ENCODE data around the gene KIRREL3. TPM values are rescaled to one million over a fixed set of nuclear protein-coding genes. Genes with fewer than 3 reads are reported as not detected.

Gene KIRREL3
- polyA plus RNA-seq, 1 of the 3 experiments (the other 2 are of a cell fraction), result 3.7 TPM

DNA sequence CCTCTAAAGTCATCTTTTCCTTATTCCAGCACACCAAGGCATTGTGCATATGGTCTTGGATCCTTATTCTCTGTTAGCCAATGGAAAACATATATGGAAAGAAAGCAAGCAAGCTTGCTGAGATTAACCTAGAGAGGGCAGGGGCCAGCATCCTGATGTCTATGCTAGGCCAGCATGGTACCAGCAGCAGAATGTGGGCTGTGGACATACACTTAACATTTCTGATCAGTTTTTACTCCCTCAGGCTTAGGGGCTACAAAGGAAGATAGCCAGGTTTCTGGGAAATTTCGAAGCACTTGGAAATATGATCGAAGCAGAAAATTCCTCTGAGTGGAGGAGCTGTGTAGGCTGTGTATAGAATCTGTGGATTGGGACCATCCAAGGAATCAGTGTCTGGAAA is 578.1 kb downstream of the KIRREL3 start:
- H3K9me2 ChIP-seq, result no peaks in the 10 kb centered on the region
- no peak overlapping the region for H3K9ac ChIP-seq
- no peaks in the 10 kb centered on the region for H4K20me1 ChIP-seq (ENCODE audit: insufficient read depth)
- no peak for TF ChIP-seq RFX5 (IDR thresholded peaks at IDR 0.05; ENCODE audit: low read length)
- no peak for TF ChIP-seq RAD21 (IDR thresholded peaks at IDR 0.05; ENCODE audit: low read length)
- TF ChIP-seq JUND (IDR thresholded peaks at IDR 0.05), result no peak
- no peak for TF ChIP-seq TEAD4 (IDR thresholded peaks at IDR 0.05; ENCODE audit: borderline replicate concordance, insufficient read depth)
- no peak for TF ChIP-seq NRF1 (IDR thresholded peaks at IDR 0.05; ENCODE audit: low read depth, low read length)
- TF ChIP-seq SMC3 (IDR thresholded peaks at IDR 0.05; ENCODE audit: low read depth, low read length), result no peak
- TF ChIP-seq USF2 (IDR thresholded peaks at IDR 0.05; ENCODE audit: borderline replicate concordance, low read depth, low read length), result no peak
- no peak for TF ChIP-seq EZH2phosphoT487 (IDR thresholded peaks at IDR 0.05; ENCODE audit: borderline replicate concordance, low read depth)
- POLR2A ChIA-PET, result no interaction called here
- CTCF ChIA-PET, result interaction anchor here (2.2 kb wide), 1 partner anchor 58 kb away, joined by 5 read pairs; no protein-coding TSS in a partner anchor
- 96% methylated on average over 2 of the region's 2 CpGs for WGBS (ENCODE audit: low lambda C conversion rate)
- no peaks in the 10 kb centered on the region for H3K9me3 ChIP-seq
- H3K36me3 ChIP-seq (replicated peaks in 1 of 2; ENCODE audit: control insufficient read depth in 1 of 2, insufficient read depth in 2 of 2, low read length in 1 of 2), result peaks cover 0 to 2% of the 10 kb centered on the region in 2 experiments
- H3K4me2 ChIP-seq, result no peak overlapping the region
- H3K4me3 ChIP-seq (ENCODE audit: low read depth in 2 of 2, low read length in 1 of 2), result no peak overlapping the region
- no peaks in the 10 kb centered on the region for H3K27me3 ChIP-seq (ENCODE audit: insufficient read depth)
- no peak overlapping the region for H3K27ac ChIP-seq (ENCODE audit: low read depth in 2 of 2, low read length in 1 of 2)
- H3K4me1 ChIP-seq (ENCODE audit: control insufficient read depth in 1 of 2, insufficient read depth in 2 of 2, low read depth in 1 of 2, low read length in 1 of 2), result no peaks in the 10 kb centered on the region
- no peaks in the 10 kb centered on the region for H3F3A ChIP-seq (replicated peaks; ENCODE audit: insufficient read depth)
- no peak overlapping the region for H2AFZ ChIP-seq (ENCODE audit: low read depth)
- no peaks in the 10 kb centered on the region for H3K79me2 ChIP-seq (ENCODE audit: insufficient read depth)
- no peak for DNase-seq

GRCh38 chr11:126421271-126421671 is 579.3 kb downstream of the KIRREL3 start:
- H3K4me2 ChIP-seq, result no peak overlapping the region

DNA sequence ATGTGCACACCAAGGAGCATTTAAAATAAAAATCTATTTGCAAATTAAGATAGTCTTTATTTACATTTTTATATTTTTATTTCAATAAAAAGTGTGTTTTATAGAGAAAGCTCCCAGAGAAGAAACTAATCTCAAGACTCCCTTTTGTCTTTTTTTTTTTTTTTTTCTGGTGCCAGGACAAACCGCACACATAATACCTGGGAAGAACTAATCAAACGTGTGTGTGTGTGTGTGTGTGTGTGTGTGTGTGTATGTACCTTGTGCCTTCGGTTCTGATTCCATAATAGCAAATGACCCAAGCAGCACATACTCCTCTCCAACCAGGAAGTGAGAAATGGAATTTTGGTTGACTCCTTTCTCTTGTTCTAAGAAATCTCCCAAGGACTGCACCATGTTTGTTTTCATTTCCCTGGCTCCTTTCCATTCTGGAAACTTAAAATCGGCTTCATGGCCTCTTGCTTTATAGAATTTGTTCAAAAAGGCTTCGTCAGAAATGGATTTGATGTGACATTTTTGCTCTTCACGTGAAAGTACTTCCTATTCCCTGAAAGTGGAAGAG is 579.8 kb downstream of the KIRREL3 start:
- no peak overlapping the region for H3K27ac ChIP-seq (ENCODE audit: low read depth in 2 of 2, low read length in 1 of 2)
- H3K27me3 ChIP-seq (ENCODE audit: insufficient read depth), result no peaks in the 10 kb centered on the region
- peaks cover 0 to 2% of the 10 kb centered on the region in 2 experiments for H3K36me3 ChIP-seq (replicated peaks in 1 of 2; ENCODE audit: control insufficient read depth in 1 of 2, insufficient read depth in 2 of 2, low read length in 1 of 2)
- H3K9me3 ChIP-seq, result no peaks in the 10 kb centered on the region
- no peaks in the 10 kb centered on the region for H3K79me2 ChIP-seq (ENCODE audit: insufficient read depth)
- no peak overlapping the region for H3K9ac ChIP-seq
- no peak overlapping the region for H3K4me2 ChIP-seq
- no peak overlapping the region for H2AFZ ChIP-seq (ENCODE audit: low read depth)
- CTCF ChIA-PET, result interaction anchor here (1.1 to 3.2 kb wide), 5 partner anchors 14 to 569 kb away, joined by 3 to 14 read pairs (median 6); no protein-coding TSS in a partner anchor
- no peaks in the 10 kb centered on the region for H4K20me1 ChIP-seq (ENCODE audit: insufficient read depth)
- no peak overlapping the region for H3K4me3 ChIP-seq (ENCODE audit: low read depth in 2 of 2, low read length in 1 of 2)
- POLR2A ChIA-PET, result no interaction called here
- 90% methylated on average over 6 of the region's 6 CpGs for WGBS (ENCODE audit: low lambda C conversion rate)
- H3F3A ChIP-seq (replicated peaks; ENCODE audit: insufficient read depth), result no peaks in the 10 kb centered on the region
- H3K9me2 ChIP-seq, result no peaks in the 10 kb centered on the region
- DNase-seq, result no peak
- H3K4me1 ChIP-seq (ENCODE audit: control insufficient read depth in 1 of 2, insufficient read depth in 2 of 2, low read depth in 1 of 2, low read length in 1 of 2), result peaks cover 0 to 3% of the 10 kb centered on the region in 2 experiments; a peak in 1 of 4 replicates
- no peak for TF ChIP-seq EZH2phosphoT487 (IDR thresholded peaks at IDR 0.05; ENCODE audit: borderline replicate concordance, low read depth)
- TF ChIP-seq PBX3 (IDR thresholded peaks at IDR 0.05), result no peak
- TF ChIP-seq RXRA (IDR thresholded peaks at IDR 0.05; ENCODE audit: borderline replicate concordance, low read depth), result no peak
- TF ChIP-seq NRF1 (IDR thresholded peaks at IDR 0.05; ENCODE audit: low read depth, low read length), result no peak
- no peak for TF ChIP-seq SIN3A (IDR thresholded peaks at IDR 0.05; ENCODE audit: borderline replicate concordance, low read depth, low read length)
- no peak for TF ChIP-seq SMC3 (IDR thresholded peaks at IDR 0.05; ENCODE audit: low read depth, low read length)
- no peak for TF ChIP-seq MXI1 (IDR thresholded peaks at IDR 0.05; ENCODE audit: low read depth, low read length)
- no peak for TF ChIP-seq USF1 (IDR thresholded peaks at IDR 0.05; ENCODE audit: borderline replicate concordance, low read depth)
- no peak for TF ChIP-seq NFIC (IDR thresholded peaks at IDR 0.05; ENCODE audit: borderline replicate concordance)
- TF ChIP-seq CHD2 (IDR thresholded peaks at IDR 0.05; ENCODE audit: low read length, partially characterized antibody), result no peak
- TF ChIP-seq TEAD4 (IDR thresholded peaks at IDR 0.05; ENCODE audit: borderline replicate concordance, insufficient read depth), result no peak
- TF ChIP-seq EP300 (IDR thresholded peaks at IDR 0.05; ENCODE audit: borderline replicate concordance in 1 of 2, low read depth in 1 of 2, low read length in 1 of 2), result no peak
- TF ChIP-seq FOXM1 (IDR thresholded peaks at IDR 0.05; ENCODE audit: low read depth), result no peak

More at GRCh38 chr11:126421271-126421671, 579.3 kb downstream of the KIRREL3 start:
- H2AFZ ChIP-seq (ENCODE audit: low read depth), result no peak overlapping the region
- TF ChIP-seq MEF2A (IDR thresholded peaks at IDR 0.05; ENCODE audit: borderline replicate concordance, low read depth) (no peak), SMC3 (IDR thresholded peaks at IDR 0.05; ENCODE audit: low read depth, low read length) (no peak), POLR2AphosphoS5 (IDR thresholded peaks at IDR 0.05; ENCODE audit: low read depth, low read length) (no peak), NRF1 (IDR thresholded peaks at IDR 0.05; ENCODE audit: low read depth, low read length) (no peak)
- CTCF ChIA-PET, result interaction anchor here (2.1 kb wide), 1 partner anchor 59 kb away, joined by 7 read pairs; no protein-coding TSS in a partner anchor
- H3K27me3 ChIP-seq (ENCODE audit: insufficient read depth), result no peaks in the 10 kb centered on the region
- H3F3A ChIP-seq (replicated peaks; ENCODE audit: insufficient read depth), result no peaks in the 10 kb centered on the region
- POLR2A ChIA-PET, result no interaction called here
- H3K4me1 ChIP-seq (ENCODE audit: control insufficient read depth in 1 of 2, insufficient read depth in 2 of 2, low read depth in 1 of 2, low read length in 1 of 2), result peaks cover 0 to 3% of the 10 kb centered on the region in 2 experiments; a peak in 1 of 4 replicates
- no peaks in the 10 kb centered on the region for H3K9me2 ChIP-seq
- H3K79me2 ChIP-seq (ENCODE audit: insufficient read depth), result no peaks in the 10 kb centered on the region
- H3K4me3 ChIP-seq (ENCODE audit: low read depth in 2 of 2, low read length in 1 of 2), result no peak overlapping the region
- no peak overlapping the region for H3K9ac ChIP-seq
- H3K9me3 ChIP-seq, result no peaks in the 10 kb centered on the region
- no peak overlapping the region for H3K27ac ChIP-seq (ENCODE audit: low read depth in 2 of 2, low read length in 1 of 2)
- WGBS (ENCODE audit: low lambda C conversion rate), result 86% methylated on average over 9 of the region's 13 CpGs
- no peak for DNase-seq
- H4K20me1 ChIP-seq (ENCODE audit: insufficient read depth), result no peaks in the 10 kb centered on the region
- H3K36me3 ChIP-seq (replicated peaks in 1 of 2; ENCODE audit: control insufficient read depth in 1 of 2, insufficient read depth in 2 of 2, low read length in 1 of 2), result peaks cover 0 to 2% of the 10 kb centered on the region in 2 experiments

Data from SK-N-SH (cell line).